Stimulated activated CD8-positive, alpha-beta memory T cell treated with anti-CD3 and anti-CD28 coated beads, Interleukin-12 subunit alpha, Interleukin-12 subunit beta, amount 100 ng/mL, for 4 hours (primary cell): ENCODE results near the gene TMEM108.

Source experiments
- DNase-seq: peaks from one replicate; pipeline ENCODE4 v3.0.0-alpha.2; 2020; ENCODE audit warnings: low read depth

TMEM108 gene

GRCh38 chr3:133162670-133163305 is 124.6 kb downstream of the TMEM108 start:
- DNase-seq: no peak

- no peak for DNase-seq
Measured at GRCh38 chr3:133167340-133168024, 129.3 kb downstream of the TMEM108 start.

- DNase-seq: no peak
Measured at GRCh38 chr3:133168025-133168401, 129.8 kb downstream of the TMEM108 start.

GRCh38 chr3:133169331-133170068 is 131.3 kb downstream of the TMEM108 start:
- DNase-seq: no peak

- no peak for DNase-seq
Measured at GRCh38 chr3:133171831-133172230, 133.6 kb downstream of the TMEM108 start.

- DNase-seq: no peak
Measured at GRCh38 chr3:133181392-133182150, 143.4 kb downstream of the TMEM108 start.

- no peak for DNase-seq
Measured at GRCh38 chr3:133187870-133188379, 149.7 kb downstream of the TMEM108 start.

GRCh38 chr3:133188996-133189395 is 150.8 kb downstream of the TMEM108 start:
- no peak for DNase-seq

GRCh38 chr3:133189893-133190292 is 151.7 kb downstream of the TMEM108 start:
- no peak for DNase-seq

GRCh38 chr3:133191818-133192217 is 153.6 kb downstream of the TMEM108 start:
- DNase-seq: no peak

- no peak for DNase-seq
Measured at GRCh38 chr3:133192363-133192945, 154.3 kb downstream of the TMEM108 start.

- DNase-seq: no peak
Measured at GRCh38 chr3:133192967-133193366, 154.8 kb downstream of the TMEM108 start.

- no peak for DNase-seq
Measured at GRCh38 chr3:133196527-133196926, 158.3 kb downstream of the TMEM108 start.

GRCh38 chr3:133197619-133198018 is 159.4 kb downstream of the TMEM108 start:
- no peak for DNase-seq

- no peak for DNase-seq
Measured at GRCh38 chr3:133206921-133207320, 168.7 kb downstream of the TMEM108 start.

GRCh38 chr3:133208184-133208583 is 170.0 kb downstream of the TMEM108 start:
- no peak for DNase-seq

GRCh38 chr3:133209871-133210550 is 171.8 kb downstream of the TMEM108 start:
- DNase-seq: no peak

- DNase-seq: no peak
Measured at GRCh38 chr3:133210656-133211055, 172.5 kb downstream of the TMEM108 start.

GRCh38 chr3:133211449-133211848 is 173.3 kb downstream of the TMEM108 start:
- no peak for DNase-seq

GRCh38 chr3:133211856-133212255 is 173.7 kb downstream of the TMEM108 start:
- no peak for DNase-seq

GRCh38 chr3:133213937-133214336 is 175.7 kb downstream of the TMEM108 start:
- no peak for DNase-seq
